Measurements from ENCODE around the gene SLC2A4RG.

- TF ChIP-seq POLR2AphosphoS5 (IDR thresholded peaks at IDR 0.05), result no peak
- no peak for TF ChIP-seq CTCF (IDR thresholded peaks at IDR 0.05)
- TF ChIP-seq EP300 (IDR thresholded peaks at IDR 0.05), result no peak
- no peak for TF ChIP-seq POLR2A (IDR thresholded peaks at IDR 0.05; ENCODE audit: low read depth)
These were observed 45.6 kb upstream of the SLC2A4RG start for GRCh38 chr20:63693733-63694583.
